Right lung (tissue), 5 donors: ENCODE results near the gene HPS6. TPM values are rescaled to one million over a fixed set of nuclear protein-coding genes. Genes with fewer than 3 reads are reported as not detected.

Experiments used
- DNase-seq, 2 donors: peaks; one replicate each; pipeline ENCODE4 v3.0.0-alpha.2; 2013
- polyA plus RNA-seq, 5 donors: library from polyadenylated mRNA; unstranded; fragments of 120-200 nt; gene quantifications; one replicate each; pipeline versions ENCODE4 v1.2.1 to v1.2.3, GENCODE V29; 2013; ENCODE audit warnings: inconsistent platforms in 1 of 5, low replicate concordance in 1 of 5; ENCODE audit not compliant: insufficient read length in 5 of 5, insufficient read depth in 1 of 5

Gene HPS6
- polyA plus RNA-seq, 5 donors: 7.8 to 14.0 (median 9.7) TPM

DNA sequence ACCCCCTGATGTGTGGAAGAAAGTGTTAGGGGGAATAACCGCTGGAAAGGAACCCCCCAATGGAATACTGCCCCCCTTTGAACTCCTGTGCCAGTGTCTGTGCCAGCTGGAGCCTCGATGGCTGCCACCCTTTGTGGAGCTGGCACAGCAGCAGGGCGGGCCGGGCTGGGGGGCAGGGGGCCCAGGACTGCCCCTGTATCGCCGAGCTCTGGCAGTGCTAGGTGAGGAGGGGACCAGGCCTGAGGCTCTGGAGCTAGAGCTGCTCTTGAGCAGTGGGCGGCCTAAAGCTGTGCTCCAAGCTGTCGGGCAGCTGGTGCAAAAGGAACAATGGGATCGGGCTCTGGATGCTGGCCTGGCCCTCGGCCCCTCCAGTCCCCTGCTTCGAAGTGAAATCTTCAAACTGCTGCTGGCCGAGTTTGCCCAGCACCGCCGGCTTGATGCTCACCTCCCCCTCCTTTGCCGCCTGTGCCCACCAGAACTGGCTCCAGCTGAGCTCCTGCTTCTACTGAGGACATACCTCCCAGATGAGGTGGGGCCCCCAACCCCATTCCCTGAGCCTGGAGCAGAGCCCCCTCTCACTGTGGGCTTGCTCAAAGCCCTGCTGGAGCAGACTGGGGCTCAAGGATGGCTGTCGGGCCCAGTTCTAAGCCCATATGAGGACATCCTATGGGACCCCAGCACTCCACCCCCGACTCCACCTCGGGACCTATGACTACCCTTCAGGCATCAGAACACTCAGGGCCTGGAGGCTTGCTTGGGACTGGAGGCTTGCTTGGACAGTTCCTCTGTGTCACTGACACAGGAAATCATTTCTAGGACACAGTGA is 2.2 kb downstream of the HPS6 start:
- no peak for DNase-seq

DNA sequence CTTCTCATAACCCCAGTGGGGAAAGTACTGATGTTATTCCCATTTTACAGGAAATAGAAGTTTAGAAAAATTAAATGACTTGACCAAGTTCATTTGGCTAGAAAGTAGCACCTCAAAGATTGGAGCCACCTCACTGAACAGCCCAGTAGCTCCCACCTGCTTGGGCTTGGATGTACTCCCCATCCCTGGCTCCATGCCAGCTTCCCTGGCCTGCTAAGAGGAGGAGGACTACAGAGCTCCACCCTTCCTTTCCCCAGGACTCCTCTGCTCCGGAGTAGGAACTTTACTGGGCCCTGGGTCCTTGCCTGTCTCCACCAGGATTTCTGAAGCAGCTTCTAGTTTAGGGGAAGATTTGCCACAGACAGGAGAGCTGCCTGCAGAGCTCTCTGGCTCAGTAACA is 3.1 kb downstream of the HPS6 start:
- no peak for DNase-seq

DNA sequence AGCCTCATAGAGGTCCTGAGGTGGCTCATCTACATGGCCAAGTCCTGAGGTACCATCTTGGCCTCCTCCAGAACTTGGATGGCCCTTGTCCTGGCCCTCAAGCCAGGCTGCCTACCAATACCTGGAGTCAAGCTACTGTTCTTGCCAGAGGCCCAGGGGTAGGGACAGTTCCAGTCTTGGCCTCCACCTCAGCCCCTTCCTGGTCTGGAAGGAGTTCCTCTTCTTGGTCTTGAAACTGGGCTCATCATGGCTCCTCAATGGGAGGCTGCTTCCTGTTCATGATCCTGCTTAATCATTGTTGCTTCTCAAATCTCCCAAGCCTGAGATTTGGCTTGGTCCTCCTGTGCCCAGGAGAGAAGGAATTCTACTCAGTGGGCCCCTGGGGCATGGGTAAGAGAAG is 3.9 kb downstream of the HPS6 start:
- no peak for DNase-seq

DNA sequence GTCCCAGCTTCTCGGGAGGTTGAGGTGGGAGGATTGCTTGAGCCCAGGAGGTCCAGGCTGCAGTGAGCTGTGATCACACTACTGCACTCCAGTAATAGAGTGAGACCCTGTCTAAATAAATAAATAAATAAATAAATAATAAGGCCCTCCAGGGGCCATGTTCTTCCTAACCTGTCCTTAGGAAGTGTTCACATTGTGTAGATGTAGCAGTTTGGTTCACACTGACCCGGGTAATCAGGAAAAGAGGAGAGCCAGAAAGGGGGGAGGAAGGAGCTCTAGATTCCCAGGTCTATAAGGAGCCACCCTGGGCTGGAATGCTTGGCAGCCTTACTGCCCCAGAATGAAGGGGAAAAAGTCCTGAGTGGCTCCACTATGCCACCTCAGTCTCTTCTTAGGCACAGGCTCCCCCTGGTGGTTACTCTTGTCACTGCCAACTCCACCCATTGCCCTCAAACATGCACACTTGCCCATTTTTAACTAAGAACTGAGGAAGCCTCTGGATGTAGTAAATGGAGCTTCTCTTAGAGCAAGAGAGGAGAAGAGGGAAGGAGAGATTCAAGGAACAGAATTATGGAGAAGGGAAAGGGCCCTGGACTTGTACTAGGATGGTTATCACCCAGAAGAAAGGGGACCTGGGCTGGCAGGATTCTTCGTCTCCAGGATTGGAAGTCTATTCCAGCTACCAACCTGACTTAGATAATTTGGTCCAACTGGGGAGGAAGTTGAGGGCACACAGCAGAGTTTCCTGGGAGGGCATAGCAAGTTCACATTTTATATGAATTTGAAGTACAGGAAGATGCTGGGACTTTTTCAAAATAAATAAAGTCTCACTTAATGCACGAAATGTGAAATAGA is 7.8 kb downstream of the HPS6 start:
- DNase-seq: peak; percentile 52 to 67

DNA sequence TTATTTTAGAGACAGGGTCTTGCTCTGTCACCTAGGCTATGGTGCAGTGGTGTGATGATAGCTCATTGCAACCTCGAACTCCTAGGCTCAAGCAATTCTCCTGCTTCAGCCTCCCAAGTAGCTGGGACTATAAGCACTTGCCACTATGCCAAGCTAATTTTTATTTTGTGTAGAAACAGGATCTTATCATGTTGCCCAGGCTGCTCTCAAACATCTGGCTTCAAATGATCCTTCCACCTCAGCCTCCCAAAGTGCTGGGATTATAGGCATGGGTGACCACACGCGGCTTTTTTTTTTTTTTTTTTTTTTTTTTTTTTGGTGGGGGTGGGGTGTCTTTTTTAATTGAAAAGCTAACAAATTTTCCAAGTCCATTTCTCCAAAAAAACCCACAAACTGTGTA is 18.4 kb downstream of the HPS6 start:
- DNase-seq: no peak

DNA sequence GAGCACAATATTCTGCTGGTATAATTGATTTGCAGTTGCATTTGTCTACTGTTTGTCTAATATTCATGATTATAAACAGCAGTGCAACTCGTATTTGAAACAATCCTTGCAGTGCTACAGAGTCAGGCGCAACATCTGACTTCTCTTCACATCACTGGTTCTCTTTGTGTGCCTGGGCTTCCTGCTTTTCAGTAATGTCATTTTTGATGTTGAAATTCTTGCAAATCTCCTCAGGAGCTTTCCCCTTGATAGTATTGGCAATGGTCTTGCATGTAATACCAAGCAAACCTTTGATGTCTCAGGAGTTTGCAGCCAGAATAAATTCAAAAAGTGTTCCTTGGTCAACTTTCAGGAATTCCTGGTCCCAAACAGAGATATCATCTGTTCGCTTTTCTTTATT is 20.2 kb downstream of the HPS6 start:
- DNase-seq: no peak

DNA sequence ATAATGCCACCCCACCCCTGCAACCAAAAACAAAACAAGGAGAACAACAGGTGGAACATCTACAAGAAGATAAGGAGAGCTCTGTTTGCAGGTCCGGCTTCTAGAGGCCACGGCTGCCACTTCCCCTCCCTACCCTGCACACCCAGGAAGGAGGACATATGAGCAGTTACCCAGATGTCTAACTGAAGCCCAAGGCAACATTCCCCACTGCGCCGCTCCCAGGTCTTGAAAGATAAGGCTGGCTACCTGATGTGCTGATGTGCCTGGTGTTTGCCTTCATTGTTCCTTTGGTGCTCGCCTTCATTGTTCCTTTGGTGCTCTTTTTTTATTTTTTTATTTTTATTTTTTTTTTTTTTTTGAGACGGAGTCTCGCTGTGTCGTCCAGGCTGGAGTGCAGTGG is 21.0 kb downstream of the HPS6 start:
- DNase-seq: no peak

DNA sequence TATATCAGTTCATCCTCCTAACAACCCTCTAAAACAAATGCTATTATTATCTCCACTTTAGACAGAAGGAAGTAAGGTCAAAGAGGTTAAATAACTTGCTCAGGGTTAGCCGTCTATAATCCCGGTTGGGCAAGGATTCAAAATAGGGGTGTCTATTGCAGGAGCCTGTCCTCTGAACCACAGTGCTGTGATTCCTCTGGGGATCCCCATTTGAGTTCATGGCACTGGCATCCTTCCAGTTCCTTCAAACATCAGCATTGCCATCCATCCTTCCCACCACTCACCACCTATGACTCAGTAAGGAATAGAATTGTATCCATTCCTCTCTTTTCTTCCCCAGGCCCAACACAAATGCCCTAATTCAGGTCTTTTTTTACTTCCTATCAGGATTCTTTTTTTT is 25.6 kb downstream of the HPS6 start:
- no peak for DNase-seq

DNA sequence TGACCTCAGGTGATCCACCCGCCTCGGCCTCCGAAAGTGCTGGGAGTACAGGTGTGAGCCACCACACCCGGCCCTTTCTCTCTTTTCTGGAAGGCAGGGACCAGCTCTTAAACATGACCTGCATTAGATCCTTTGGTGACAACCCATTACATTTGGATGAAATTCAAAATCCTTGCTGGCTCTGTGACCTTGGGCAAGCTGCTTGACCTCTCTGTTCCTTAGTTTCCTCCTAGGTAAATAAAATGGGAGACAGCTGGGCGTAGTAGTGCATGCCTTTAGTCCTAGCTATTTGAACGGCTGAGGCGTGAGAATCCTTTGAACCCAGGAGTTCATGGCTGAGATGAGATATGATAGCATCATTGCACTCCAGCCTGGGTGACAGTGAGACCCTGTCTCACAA is 31.3 kb downstream of the HPS6 start:
- no peak for DNase-seq

DNA sequence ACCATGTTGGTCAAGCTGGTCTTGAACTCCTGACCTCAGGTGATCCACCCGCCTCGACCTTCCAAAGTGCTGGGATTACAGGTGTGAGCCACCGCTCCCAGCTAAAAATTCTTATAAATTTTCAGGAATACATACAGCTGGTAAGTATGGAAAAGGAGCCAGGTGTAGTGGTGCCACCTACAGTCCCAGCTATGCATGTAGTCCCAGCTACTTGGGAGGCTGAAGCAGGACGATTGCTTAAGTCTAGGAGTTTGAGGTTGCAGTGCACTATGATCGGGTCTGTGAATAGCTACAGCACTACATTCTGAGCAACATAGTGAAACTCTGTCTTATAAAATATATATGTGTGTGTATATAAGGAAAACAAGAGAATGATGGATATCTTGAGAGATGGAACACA is 36.0 kb downstream of the HPS6 start:
- no peak for DNase-seq

DNA sequence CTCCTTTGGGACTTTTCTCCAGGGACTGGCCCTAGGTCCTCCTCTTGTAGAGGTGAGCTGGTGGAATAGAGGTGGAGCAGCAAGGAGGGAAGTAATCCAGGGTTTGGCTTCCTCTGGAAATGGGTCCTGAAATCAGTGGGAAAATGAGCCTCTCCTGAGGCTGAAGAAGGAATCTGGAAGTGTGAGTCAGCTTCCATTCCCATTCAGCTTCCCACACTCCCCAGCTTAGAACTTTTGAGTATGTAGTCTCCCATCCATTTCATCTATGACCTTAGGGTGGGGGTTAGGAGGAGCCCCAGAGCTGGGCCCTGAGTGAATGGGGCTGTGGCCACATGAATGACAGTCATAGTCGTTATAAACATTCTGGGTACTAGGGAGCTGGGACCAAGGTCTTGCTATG is 37.3 kb downstream of the HPS6 start:
- DNase-seq: no peak

DNA sequence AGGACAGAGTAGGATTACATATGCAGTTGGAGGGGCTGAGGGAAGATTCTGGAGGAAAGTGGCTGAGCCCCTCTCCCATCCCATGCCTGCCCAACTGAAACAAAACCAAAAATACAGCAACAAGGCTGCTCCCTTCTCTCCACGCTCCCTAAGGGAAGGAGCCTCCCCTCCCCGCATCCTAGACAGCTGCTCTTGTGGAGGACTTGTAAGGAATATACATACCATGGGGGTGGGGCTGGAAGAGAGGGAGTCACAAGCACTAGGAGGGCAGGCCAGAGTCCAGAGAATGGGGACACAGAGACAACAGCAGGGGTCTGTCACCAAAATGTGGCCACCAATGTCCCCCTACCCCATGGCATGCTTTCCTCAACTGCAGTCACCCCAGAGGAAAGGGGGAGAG is 41.8 kb downstream of the HPS6 start:
- no peak for DNase-seq

DNA sequence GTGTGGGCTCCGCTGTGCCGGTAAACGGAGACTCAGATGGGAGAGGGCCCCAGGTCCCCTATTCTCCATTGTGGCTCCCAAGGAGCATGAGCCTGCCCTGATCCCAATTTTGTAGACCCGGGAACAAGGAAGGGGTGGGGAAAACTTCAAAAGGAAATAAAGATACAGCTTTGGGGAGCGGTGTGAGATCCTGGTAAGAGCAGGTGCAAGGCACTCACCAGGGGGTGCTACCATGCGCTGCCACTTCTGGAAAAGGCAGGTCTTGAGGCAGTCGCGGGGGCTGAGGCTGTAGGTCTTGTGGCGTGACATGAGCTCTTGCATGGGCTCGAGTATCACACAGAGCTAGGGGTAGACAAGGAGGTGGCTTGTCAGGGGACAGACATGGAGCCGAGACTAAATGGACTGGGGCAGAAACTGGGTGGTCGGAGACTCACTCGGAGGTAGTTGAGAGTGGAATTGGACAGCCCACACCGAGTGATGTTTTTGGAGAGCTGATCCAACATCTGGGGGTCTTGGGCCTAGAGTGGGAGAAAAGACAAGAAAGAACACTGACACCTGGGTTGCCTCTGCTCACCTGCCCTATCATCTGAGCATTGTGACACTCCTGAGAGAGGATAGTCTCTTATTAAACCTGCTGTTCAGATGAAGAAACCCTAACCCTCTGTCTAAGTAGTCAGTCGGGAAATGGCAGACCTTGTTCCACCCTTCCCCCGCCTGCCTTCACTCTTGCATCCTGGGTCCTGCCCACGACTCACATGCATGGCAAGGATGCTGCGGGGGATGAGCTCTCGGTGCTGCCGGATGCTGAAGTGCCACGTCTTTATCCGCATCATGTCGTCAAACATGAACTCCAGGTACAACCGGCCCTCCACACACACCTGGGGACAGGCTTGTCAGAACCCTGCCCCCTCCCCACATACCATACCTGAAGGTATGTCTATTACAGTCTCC is 44.3 kb downstream of the HPS6 start:
- no peak for DNase-seq

DNA sequence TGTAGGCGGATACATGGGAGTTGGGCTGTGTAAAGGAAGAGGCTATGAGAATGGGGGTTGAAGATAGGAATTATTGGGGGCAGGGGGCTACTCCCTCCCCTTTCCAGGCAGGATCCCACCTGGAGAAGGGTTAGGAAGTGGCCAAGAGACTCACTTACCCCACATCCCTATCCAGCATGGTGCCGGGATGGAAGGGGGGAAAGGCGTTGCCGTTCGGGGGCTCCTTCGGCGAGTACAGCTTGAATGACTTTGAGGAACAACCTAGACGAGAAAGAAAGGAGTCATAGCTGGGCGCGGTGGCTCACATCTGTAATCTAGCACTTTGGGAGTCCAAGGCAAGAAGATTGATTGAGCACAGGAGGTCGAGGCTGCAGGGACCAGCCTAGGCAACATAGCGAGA is 46.1 kb downstream of the HPS6 start:
- no peak for DNase-seq

DNA sequence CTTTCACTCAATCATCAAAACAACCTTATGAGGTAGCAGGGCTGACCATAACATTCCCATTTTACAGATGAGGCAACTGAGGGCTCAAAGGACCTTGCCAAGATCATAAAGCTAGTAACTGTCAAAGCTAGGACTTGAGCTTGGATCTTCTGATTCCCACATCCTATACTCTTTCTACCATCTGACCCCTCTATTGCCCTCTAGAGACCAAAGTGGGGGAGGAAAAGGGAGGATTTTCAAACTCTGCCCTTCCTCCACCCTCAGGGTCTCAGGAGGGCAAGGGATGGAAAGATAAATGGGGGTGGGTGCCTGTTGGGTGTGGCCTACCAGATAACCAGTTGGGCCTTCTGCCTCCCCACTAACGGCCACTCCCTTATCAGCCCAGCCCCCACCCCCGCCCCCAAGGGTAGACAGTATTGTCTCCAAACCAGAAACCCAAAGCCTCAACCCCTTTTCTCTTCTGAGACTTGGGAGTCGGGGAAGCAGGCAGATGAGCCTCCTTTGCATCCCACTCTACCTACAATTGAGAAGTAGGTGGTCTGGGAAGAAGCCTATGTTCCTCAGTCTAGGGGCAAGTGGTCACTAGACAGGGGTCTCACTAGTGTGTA is 47.2 kb downstream of the HPS6 start:
- no peak for DNase-seq

DNA sequence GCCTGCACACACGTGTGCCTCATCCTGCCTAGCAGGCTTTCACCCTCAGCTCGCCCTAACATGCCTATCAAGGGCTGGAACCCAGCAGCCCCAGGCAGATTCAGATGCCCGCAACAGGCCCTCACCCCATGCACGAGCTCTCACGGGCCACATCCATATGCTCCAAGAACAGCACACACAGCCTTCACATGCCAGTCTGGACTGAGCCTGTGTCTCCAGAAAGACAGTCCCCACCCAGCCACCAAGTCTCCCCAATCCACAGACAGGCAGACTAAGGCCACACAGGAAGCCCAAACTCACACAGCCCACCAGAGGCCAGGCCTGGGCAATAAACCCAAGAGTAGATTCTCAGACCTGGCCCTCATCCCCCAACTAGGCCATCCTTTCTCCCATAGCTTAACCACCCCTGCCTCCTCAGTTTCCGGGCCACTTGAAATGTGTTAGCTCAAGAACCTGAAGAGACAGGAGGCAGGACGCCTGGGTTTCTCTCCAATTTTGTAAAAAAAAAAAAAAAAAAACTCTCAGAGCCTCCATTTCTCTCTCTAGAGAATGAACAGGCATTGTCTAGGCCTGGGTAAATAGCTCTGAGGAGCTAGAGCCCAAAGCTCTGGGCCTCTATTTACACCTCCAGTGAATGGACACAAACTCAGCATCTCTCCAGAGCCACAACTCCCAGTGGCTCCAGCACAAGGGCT is 48.3 kb downstream of the HPS6 start:
- no peak for DNase-seq

DNA sequence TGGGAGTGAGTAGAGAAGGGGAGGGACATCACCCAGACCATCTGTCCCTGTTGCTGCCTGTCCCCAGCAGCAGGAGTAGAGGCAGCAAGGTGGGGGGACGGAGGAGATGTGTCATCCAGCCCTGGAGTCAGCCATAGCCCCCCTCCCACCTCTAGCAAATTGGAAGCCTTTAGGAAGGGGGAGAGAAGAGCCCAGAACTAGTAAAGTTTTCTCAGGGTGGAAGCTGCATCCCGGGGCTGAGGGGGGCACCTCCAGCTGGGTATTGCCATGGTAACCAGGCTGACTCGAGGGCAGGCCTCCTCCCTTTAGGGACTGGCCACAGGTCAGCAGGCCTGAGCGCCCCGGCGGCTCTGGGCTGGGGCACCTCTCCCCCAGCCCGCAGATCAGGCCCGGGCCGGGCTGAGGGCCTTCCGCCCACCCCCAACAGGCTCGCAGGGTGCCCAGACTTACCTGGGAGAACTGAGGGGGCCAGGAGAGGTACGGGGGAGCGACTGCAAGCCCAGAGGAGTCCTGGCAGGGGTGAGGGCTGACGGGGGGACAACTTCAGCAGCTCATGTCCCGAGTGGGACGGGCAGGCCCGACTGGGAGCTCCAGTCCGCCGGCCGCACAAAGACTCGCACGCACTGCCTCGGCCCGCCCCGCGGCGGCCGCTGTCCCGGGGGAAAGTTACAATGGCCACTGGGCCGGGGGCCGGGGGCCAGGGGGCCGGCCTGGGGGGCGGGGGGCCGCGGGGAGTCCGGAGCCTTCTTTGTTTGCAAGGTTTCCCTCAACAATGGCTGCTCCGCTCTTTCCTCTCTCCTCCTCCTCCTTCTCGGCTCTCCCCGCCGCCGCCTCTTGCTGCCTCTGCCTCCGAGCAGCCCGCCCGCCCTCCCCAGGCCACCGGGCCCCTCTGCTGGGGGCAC is 49.1 kb downstream of the HPS6 start:
- no peak for DNase-seq

DNA sequence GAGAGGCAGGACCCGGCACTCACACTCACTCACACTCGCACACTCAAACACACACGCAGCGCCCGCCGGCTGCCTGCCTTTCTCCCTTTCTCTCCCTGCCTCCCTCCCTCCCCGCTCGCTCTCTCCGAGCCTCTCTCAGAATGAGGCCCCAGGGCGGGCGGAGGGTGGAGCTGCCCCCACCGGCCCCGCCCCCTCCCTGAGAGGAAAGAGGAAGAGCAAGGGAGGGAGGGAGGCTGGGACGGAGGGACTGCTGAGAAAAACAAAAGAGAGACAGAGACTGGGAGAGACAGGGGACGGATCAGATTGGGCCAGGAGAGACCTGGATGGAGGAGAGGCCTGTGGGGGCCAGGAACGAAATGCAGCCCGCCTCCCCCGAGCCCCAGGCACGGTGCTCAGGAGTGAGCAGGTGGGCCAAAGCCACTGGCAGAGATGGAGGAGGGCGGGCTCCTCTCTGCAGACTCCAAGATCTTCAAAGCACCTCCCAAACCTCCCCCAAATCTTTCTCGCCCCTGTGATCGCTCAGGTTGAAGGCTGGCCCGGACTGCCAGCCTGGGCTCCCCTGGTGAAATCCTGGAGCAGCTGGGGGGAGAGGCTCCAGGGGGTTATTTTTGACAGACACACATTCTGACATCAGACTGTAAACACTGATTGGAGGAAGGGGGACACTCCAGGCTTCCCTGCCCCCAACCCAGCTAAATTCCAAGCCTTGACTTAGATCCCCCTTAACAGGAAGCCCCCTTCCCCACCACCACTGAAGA is 49.9 kb downstream of the HPS6 start:
- peak; percentile 84 to 86 for DNase-seq

DNA sequence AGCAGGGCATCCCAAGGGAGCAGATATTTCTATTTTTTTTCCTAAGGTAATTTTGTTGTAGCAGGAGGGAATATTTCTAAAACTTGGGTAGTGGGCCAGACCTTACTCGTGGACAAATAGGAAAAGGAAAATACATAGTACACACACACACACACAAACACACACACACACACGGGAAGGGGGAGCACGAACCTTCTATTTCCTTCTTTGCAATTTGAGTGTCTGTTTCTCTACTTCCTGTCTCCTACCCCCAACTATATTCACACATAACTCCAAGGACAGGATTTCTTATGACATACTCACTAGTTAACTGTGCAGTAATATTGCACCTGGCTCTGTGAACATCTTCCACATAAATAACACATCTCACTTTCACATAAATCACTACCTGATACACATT is 50.6 kb downstream of the HPS6 start:
- no peak for DNase-seq
